H1 (cell line): ENCODE measurements around the gene OPA3. TPM values are rescaled to one million over a fixed set of nuclear protein-coding genes. Genes with fewer than 3 reads are reported as not detected.

Source experiments
- CTCF ChIA-PET: fragments of 300-600 bp; sonication (Branson Sonifier 250); formaldehyde crosslinking; loops from one replicate; lab custom pipeline; 2021; ENCODE audit not compliant: partially characterized antibody; lab: Charles Lee
- POLR2A ChIA-PET: fragments of 300-600 bp; sonication (Branson Sonifier 250); formaldehyde crosslinking; loops from one replicate; lab custom pipeline; 2021; ENCODE audit warnings: inconsistent platforms; ENCODE audit not compliant: partially characterized antibody; lab: Charles Lee
- DNase-seq, 2 experiments: peaks; one replicate each; pipeline versions ENCODE4 v3.0.0 to v3.0.0-alpha.2; 2010 to 2022; ENCODE audit warnings: low spot score in 2 of 2, low read depth in 1 of 2, mixed read lengths in 1 of 2
- FAIRE-seq: peaks from 2 replicates; lab custom pipeline; 2011; peaks lifted over from hg19 to GRCh38; lab: Jason Lieb, UNC
- H2AFZ ChIP-seq: 2 replicates; pipeline ENCODE4 v1.8.1; 2012; ENCODE audit warnings: low read length, inconsistent platforms
- H2AK5ac ChIP-seq: 2 replicates; pipeline ENCODE4 v1.6.1; 2013; ENCODE audit warnings: low read depth, low read length
- H2BK120ac ChIP-seq: replicated peaks from 2 replicates; pipeline ENCODE3; 2013; ENCODE audit warnings: low read depth, low read length, inconsistent platforms
- H2BK12ac ChIP-seq: 2 replicates; pipeline ENCODE4 v1.6.1; 2013; ENCODE audit warnings: low read depth, low read length
- H2BK15ac ChIP-seq: 2 replicates; pipeline ENCODE4 v1.6.1; 2013; ENCODE audit warnings: low read length
- H2BK20ac ChIP-seq: 2 replicates; pipeline ENCODE4 v1.6.1; 2013; ENCODE audit warnings: low read length
- H2BK5ac ChIP-seq: 2 replicates; pipeline ENCODE4 v1.6.1; 2013; ENCODE audit warnings: low read depth, low read length
- H3K14ac ChIP-seq: 2 replicates; pipeline ENCODE4 v1.6.1; 2013; ENCODE audit warnings: inconsistent platforms; ENCODE audit not compliant: insufficient read length
- H3K18ac ChIP-seq: 2 replicates; pipeline ENCODE4 v1.6.1; 2013; ENCODE audit warnings: low read length; ENCODE audit errors: extremely low read depth
- H3K23ac ChIP-seq: 2 replicates; pipeline ENCODE4 v1.6.1; 2013; ENCODE audit warnings: inconsistent platforms; ENCODE audit not compliant: insufficient read length
- H3K23me2 ChIP-seq: 2 replicates; pipeline ENCODE4 v1.6.1; 2013; ENCODE audit warnings: low read depth, low read length
- H3K27ac ChIP-seq: 2 replicates; pipeline ENCODE4 v1.6.1; 2011; ENCODE audit warnings: low read depth, low read length, inconsistent platforms
- H3K27me3 ChIP-seq, 4 experiments: replicated peaks in 1 of 4; 1 replicate in 1 of 4; 2 replicates in 3 of 4; pipeline versions ENCODE4 v1.6.1 to v1.8.1; 2011 to 2013; ENCODE audit warnings: low read length in 3 of 4, mild to moderate bottlenecking in 3 of 4, inconsistent platforms in 2 of 4, mixed read lengths in 2 of 4, moderate library complexity in 1 of 4; ENCODE audit not compliant: control insufficient read depth in 3 of 4, insufficient read depth in 3 of 4; ENCODE audit errors: extremely low read depth in 1 of 4
- H3K36me3 ChIP-seq, 4 experiments: 2 replicates each; pipeline versions ENCODE4 v1.6.1 to v1.8.1; 2011 to 2013; ENCODE audit warnings: mild to moderate bottlenecking in 4 of 4, low read length in 3 of 4, moderate library complexity in 2 of 4, control low read depth in 1 of 4, inconsistent platforms in 1 of 4; ENCODE audit not compliant: insufficient read depth in 4 of 4, control insufficient read depth in 2 of 4
- H3K4ac ChIP-seq: replicated peaks from 2 replicates; pipeline ENCODE3; 2013; ENCODE audit warnings: low read length, low read depth, mixed read lengths, inconsistent platforms; ENCODE audit not compliant: insufficient read length
- H3K4me1 ChIP-seq, 4 experiments: replicated peaks in 1 of 4; 1 replicate in 1 of 4; 2 replicates in 3 of 4; pipeline versions ENCODE4 v1.6.1 to v1.8.1; 2011 to 2013; ENCODE audit warnings: low read length in 3 of 4, inconsistent platforms in 2 of 4, mixed read lengths in 1 of 4; ENCODE audit not compliant: insufficient read depth in 4 of 4, control insufficient read depth in 3 of 4
- H3K4me2 ChIP-seq, 2 experiments: 2 replicates each; pipeline versions ENCODE4 v1.6.1 to v1.8.1; 2011 to 2013; ENCODE audit warnings: low read depth in 2 of 2, low read length in 2 of 2, control low read depth in 1 of 2, inconsistent platforms in 1 of 2, mild to moderate bottlenecking in 1 of 2; ENCODE audit not compliant: insufficient read depth in 1 of 2
- H3K4me3 ChIP-seq, 4 experiments: fragments of 200-600, 300-600 bp in 1 of 4; sonication (generic), shearing (Covaris generic), sonication (Bioruptor Twin) in 1 of 4; 2 replicates each; pipeline versions ENCODE4 v1.5.1 to v1.8.1; 2011 to 2016; ENCODE audit warnings: low read length in 4 of 4, low read depth in 3 of 4, control low read depth in 2 of 4, inconsistent platforms in 2 of 4, mild to moderate bottlenecking in 2 of 4, mixed read lengths in 1 of 4, moderate library complexity in 1 of 4; ENCODE audit not compliant: insufficient read depth in 2 of 4; ENCODE audit errors: extremely low read depth in 1 of 4
- H3K56ac ChIP-seq: replicated peaks from 2 replicates; pipeline ENCODE3; 2013; ENCODE audit warnings: low read depth, mild to moderate bottlenecking, mixed read lengths, low read length, inconsistent platforms; ENCODE audit not compliant: insufficient read length
- H3K79me1 ChIP-seq: 2 replicates; pipeline ENCODE4 v1.6.1; 2013; ENCODE audit warnings: low read depth, low read length, control low read depth
- H3K79me2 ChIP-seq, 2 experiments: 2 replicates each; pipeline versions ENCODE4 v1.6.1 to v1.8.1; 2012 to 2013; ENCODE audit warnings: low read length in 2 of 2, mild to moderate bottlenecking in 2 of 2, inconsistent platforms in 1 of 2; ENCODE audit not compliant: insufficient read depth in 2 of 2, control insufficient read depth in 1 of 2
- H3K9ac ChIP-seq, 4 experiments: replicated peaks in 1 of 4; 1 replicate in 1 of 4; 2 replicates in 3 of 4; pipeline versions ENCODE4 v1.6.1 to v1.8.1; 2011 to 2013; ENCODE audit warnings: low read depth in 3 of 4, low read length in 3 of 4, control low read depth in 2 of 4, mild to moderate bottlenecking in 2 of 4, moderate library complexity in 2 of 4, inconsistent platforms in 1 of 4; ENCODE audit errors: extremely low read depth in 1 of 4
- H3K9me3 ChIP-seq, 2 experiments: 2 replicates each; pipeline versions ENCODE4 v1.6.1 to v1.8.1; 2012 to 2013; ENCODE audit warnings: mild to moderate bottlenecking in 2 of 2, moderate library complexity in 2 of 2, control low read depth in 1 of 2, inconsistent platforms in 1 of 2, low read depth in 1 of 2, low read length in 1 of 2, mixed read lengths in 1 of 2; ENCODE audit not compliant: insufficient read depth in 2 of 2
- H4K20me1 ChIP-seq, 2 experiments: replicated peaks in 1 of 2; 2 replicates each; pipeline versions ENCODE3 to v1.8.1; 2011 to 2013; ENCODE audit warnings: inconsistent platforms in 2 of 2, low read length in 2 of 2, mild to moderate bottlenecking in 1 of 2; ENCODE audit not compliant: insufficient read depth in 2 of 2, control insufficient read depth in 1 of 2
- H4K5ac ChIP-seq: 2 replicates; pipeline ENCODE4 v1.6.1; 2013; ENCODE audit warnings: low read length, low read depth, mixed read lengths, inconsistent platforms; ENCODE audit not compliant: insufficient read length
- H4K8ac ChIP-seq: 2 replicates; pipeline ENCODE4 v1.8.0; 2013; ENCODE audit warnings: mild to moderate bottlenecking, moderate library complexity, low read length, inconsistent platforms; ENCODE audit not compliant: insufficient read depth; ENCODE audit errors: extremely low read depth
- H4K91ac ChIP-seq: replicated peaks from 2 replicates; pipeline ENCODE3; 2013; ENCODE audit warnings: low read length, mixed read lengths, inconsistent platforms; ENCODE audit not compliant: insufficient read length
- CHD1 ChIP-seq: IDR thresholded peaks from 2 replicates; pipeline ENCODE4 v1.6.1; 2012; ENCODE audit warnings: low read depth, low read length, improper control_type of control experiment
- GTF2F1 ChIP-seq: IDR thresholded peaks from 2 replicates; pipeline ENCODE4 v1.6.1; 2012; ENCODE audit warnings: low read depth, low read length, improper control_type of control experiment, borderline replicate concordance
- JUND ChIP-seq: IDR thresholded peaks from 2 replicates; pipeline ENCODE4 v1.6.1; 2011; ENCODE audit warnings: mild to moderate bottlenecking, improper control_type of control experiment, low read length
- POLR2A ChIP-seq, 2 experiments: IDR thresholded peaks; 1 replicate in 1 of 2; 2 replicates in 1 of 2; pipeline ENCODE4 v1.6.1; 2011; ENCODE audit warnings: low read depth in 2 of 2, low read length in 2 of 2, mild to moderate bottlenecking in 2 of 2; ENCODE audit errors: control extremely low read depth in 1 of 2
- POLR2AphosphoS5 ChIP-seq: IDR thresholded peaks from 2 replicates; pipeline ENCODE4 v1.6.1; 2011; ENCODE audit warnings: low read depth, low read length
- RBBP5 ChIP-seq: IDR thresholded peaks from 2 replicates; pipeline ENCODE4 v1.7.1; 2012; ENCODE audit warnings: low read depth, mild to moderate bottlenecking, inconsistent platforms, low read length, moderate library complexity, borderline replicate concordance
- RFX5 ChIP-seq: IDR thresholded peaks from 2 replicates; pipeline ENCODE4 v1.6.1; 2011; ENCODE audit warnings: low read depth, low read length, improper control_type of control experiment, borderline replicate concordance
- SIN3A ChIP-seq, 2 experiments: IDR thresholded peaks in 1 of 2; conservative IDR thresholded peaks in 1 of 2; 2 replicates each; pipeline ENCODE4 v1.6.1; 2011 to 2012; ENCODE audit warnings: low read length in 2 of 2, improper control_type of control experiment in 1 of 2, low read depth in 1 of 2, mild to moderate bottlenecking in 1 of 2
- SIRT6 ChIP-seq: IDR thresholded peaks from one replicate; pipeline ENCODE4 v1.7.1; 2012; ENCODE audit warnings: low read length, inconsistent platforms
- TAF1 ChIP-seq: IDR thresholded peaks from 2 replicates; pipeline ENCODE4 v1.6.1; 2011; ENCODE audit warnings: mild to moderate bottlenecking, low read depth, low read length
- WGBS, 2 experiments: shearing (Covaris generic) in 1 of 2; methylation state at CpG; one replicate each; pipeline versions ENCODE4 v1.1.6 to v1.1.7; 2013 to 2015; ENCODE audit warnings: low lambda C conversion rate in 2 of 2, mixed read lengths in 2 of 2, inconsistent platforms in 1 of 2, low coverage in 1 of 2, missing lambda C conversion rate in 1 of 2; ENCODE audit not compliant: insufficient replicate concordance in 2 of 2, insufficient coverage in 1 of 2, insufficient read length in 1 of 2; ENCODE audit errors: extremely low coverage in 1 of 2, missing lambda C conversion rate in 1 of 2; 5-methylcytosine and 5-hydroxymethylcytosine counted together
- polyA plus RNA-seq, 7 experiments: library from polyadenylated mRNA; depleted of rRNA in 3 of 7; stranded (reverse) in 5 of 7; unstranded in 2 of 7; fragments of >200 nt in 5 of 7; fragments of 200-250 nt in 2 of 7; gene quantifications; 1 replicate in 5 of 7; 2 replicates in 1 of 7; 4 replicates in 1 of 7; pipeline versions ENCODE4 v1.2.1 to v1.2.3, GENCODE V29; 2011 to 2013; ENCODE audit warnings: missing spikeins in 2 of 7, mixed read lengths in 2 of 7
- total RNA-seq: library from RNA; stranded (reverse); fragmentation: NEBNext Ultra II Directional; extraction: Animal tissue kit (Norgen Biotek cat#: 25700); gene quantifications from 2 replicates; pipeline ENCODE4 v1.2.1, GENCODE V29; 2021

OPA3 gene
- total and polyA plus RNA-seq, 2 of the 8 experiments (the other 6 are each of a cell fraction or from before 2014, with no cell fraction given) = 12.5 to 14.5 TPM

DNA sequence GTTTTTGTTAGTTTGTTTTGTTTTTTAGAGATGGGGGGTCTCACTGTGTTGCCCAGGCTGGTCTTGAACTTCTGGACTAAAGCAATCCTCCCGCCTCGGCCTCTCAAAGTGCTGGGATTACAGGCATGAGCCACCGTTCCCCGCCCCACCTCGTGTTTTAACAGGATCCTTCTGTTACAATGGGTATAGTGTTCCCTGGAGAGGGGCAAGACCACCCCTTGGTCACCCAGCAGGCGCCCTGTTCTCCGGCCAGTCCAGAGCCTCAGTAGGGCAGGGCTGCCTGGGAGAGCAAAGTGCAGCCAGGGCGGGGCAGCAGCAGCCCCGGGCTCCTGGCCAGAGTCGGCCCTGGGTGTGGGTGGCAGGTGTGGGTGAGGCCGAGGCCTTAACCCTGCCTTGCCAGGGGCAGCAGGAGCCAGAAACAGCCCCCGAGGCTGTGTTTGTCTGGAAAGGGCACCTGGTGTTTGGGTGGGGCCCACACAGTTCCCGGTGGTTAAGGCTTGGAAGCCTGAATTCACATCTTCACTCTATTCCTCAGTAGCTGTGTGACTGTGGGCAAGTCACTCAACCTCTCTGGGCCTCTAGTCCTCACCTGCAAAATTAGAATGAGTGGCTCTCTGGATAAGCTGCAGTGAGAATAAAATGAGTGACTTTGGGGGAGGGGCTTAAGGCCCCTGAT is 70.1 kb downstream of the OPA3 start:
- Histone ChIP-seq H2BK20ac (no peak overlapping the region), H2BK15ac (no peak overlapping the region), H3K79me1 (peaks cover 30% of the 10 kb centered on the region)
- TF ChIP-seq POLR2A (IDR thresholded peaks at IDR 0.05; ENCODE audit: control extremely low read depth in 1 of 2, low read depth in 2 of 2, low read length in 2 of 2) = no peak
- TF ChIP-seq SIRT6 = no peak
- TF ChIP-seq RFX5 = no peak
- no peak for TF ChIP-seq POLR2AphosphoS5
- no peak for TF ChIP-seq SIN3A (conservative IDR thresholded peaks at IDR 0.05 in 1 of 2, IDR thresholded peaks at IDR 0.05 in 1 of 2; ENCODE audit: low read depth in 1 of 2, low read length in 2 of 2)
- no peak for TF ChIP-seq GTF2F1
- no peak for TF ChIP-seq RBBP5
- no peak for TF ChIP-seq CHD1
- no peak for TF ChIP-seq TAF1
- TF ChIP-seq JUND = no peak
- TF ChIP-seq, all 59 proteins: peak for 0
- no peak overlapping the region for H3K14ac ChIP-seq
- no peak overlapping the region for H2BK12ac ChIP-seq
- no peak overlapping the region for H3K4me2 ChIP-seq
- H2BK5ac ChIP-seq = no peak overlapping the region
- no peak overlapping the region for H3K18ac ChIP-seq
- no peaks in the 10 kb centered on the region for H3K27me3 ChIP-seq
- 97% methylated on average over 10 of the region's 13 CpGs; no CpG with 5 or more reads in 1 of the 2 experiments for WGBS, 2 experiments
- peaks cover 2% of the 10 kb centered on the region; the same call in 1 of the 2 replicates for H3K23me2 ChIP-seq
- H4K91ac ChIP-seq = no peak overlapping the region
- no peak overlapping the region for H3K56ac ChIP-seq
- H3K36me3 ChIP-seq = peaks cover 3 to 19% (median 9%) of the 10 kb centered on the region in 4 experiments; a peak in 6 of 8 replicates
- CTCF ChIA-PET = interaction anchor here (0.9 to 2.4 kb wide), 10 partner anchors 12 to 166 kb away, joined by 3 to 9 read pairs (median 4); no protein-coding TSS in a partner anchor
- peaks cover 30 to 69% of the 10 kb centered on the region in 2 experiments for H3K79me2 ChIP-seq
- H4K8ac ChIP-seq = no peak overlapping the region
- H3K23ac ChIP-seq = no peak overlapping the region
- H3K9me3 ChIP-seq = no peaks in the 10 kb centered on the region
- no peak for FAIRE-seq
- H3K4me3 ChIP-seq = no peak overlapping the region
- peaks cover 18 to 37% of the 10 kb centered on the region in 2 experiments for H4K20me1 ChIP-seq
- no peak overlapping the region for H4K5ac ChIP-seq
- H3K9ac ChIP-seq = no peak overlapping the region
- no peak overlapping the region for H2AFZ ChIP-seq
- no peak for DNase-seq
- H3K27ac ChIP-seq = no peak overlapping the region
- peaks cover 0 to 4% (median 3%) of the 10 kb centered on the region in 4 experiments; a peak in 4 of 7 replicates for H3K4me1 ChIP-seq
- H2BK120ac ChIP-seq = no peak overlapping the region
- no peak overlapping the region for H3K4ac ChIP-seq
- POLR2A ChIA-PET = interaction anchor here (1.8 to 2.0 kb wide), 2 partner anchors 14 to 15 kb away, joined by 7 to 8 read pairs; no protein-coding TSS in a partner anchor
- H2AK5ac ChIP-seq = no peak overlapping the region
